ENCODE measurements around the gene GDPD4.

DNA sequence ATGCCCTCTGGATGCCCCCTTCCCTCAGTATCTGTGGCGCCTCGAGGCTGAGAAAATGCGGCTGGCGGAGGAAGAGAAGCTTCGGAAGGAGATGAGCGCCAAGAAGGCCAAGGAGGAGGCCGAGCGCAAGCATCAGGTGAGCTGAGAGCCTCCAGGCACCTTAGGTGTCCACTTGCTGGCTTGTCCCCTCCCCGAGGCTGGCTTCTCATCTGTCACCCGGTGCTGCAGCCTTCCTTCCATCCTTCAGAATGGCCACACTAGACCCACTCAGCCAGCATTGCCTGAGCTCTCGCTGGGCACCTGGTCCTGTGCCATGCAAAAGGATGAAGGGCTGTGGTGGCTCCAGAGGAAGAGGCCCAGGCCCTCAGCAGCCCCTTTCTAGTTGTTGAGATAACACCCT is 121.1 kb downstream of the GDPD4 start:
- TF ChIP-seq, protein P1, sequence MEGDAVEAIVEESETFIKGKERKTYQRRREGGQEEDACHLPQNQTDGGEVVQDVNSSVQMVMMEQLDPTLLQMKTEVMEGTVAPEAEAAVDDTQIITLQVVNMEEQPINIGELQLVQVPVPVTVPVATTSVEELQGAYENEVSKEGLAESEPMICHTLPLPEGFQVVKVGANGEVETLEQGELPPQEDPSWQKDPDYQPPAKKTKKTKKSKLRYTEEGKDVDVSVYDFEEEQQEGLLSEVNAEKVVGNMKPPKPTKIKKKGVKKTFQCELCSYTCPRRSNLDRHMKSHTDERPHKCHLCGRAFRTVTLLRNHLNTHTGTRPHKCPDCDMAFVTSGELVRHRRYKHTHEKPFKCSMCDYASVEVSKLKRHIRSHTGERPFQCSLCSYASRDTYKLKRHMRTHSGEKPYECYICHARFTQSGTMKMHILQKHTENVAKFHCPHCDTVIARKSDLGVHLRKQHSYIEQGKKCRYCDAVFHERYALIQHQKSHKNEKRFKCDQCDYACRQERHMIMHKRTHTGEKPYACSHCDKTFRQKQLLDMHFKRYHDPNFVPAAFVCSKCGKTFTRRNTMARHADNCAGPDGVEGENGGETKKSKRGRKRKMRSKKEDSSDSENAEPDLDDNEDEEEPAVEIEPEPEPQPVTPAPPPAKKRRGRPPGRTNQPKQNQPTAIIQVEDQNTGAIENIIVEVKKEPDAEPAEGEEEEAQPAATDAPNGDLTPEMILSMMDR (IDR thresholded peaks at IDR 0.05), result no peak
- TF ChIP-seq, protein P2, sequence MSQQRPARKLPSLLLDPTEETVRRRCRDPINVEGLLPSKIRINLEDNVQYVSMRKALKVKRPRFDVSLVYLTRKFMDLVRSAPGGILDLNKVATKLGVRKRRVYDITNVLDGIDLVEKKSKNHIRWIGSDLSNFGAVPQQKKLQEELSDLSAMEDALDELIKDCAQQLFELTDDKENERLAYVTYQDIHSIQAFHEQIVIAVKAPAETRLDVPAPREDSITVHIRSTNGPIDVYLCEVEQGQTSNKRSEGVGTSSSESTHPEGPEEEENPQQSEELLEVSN (IDR thresholded peaks at IDR 0.05; ENCODE audit: borderline replicate concordance, low read depth), result no peak
- no peak for TF ChIP-seq JUNB (IDR thresholded peaks at IDR 0.05)
- TF ChIP-seq KDM1A (IDR thresholded peaks at IDR 0.05; ENCODE audit: low read depth), result no peak
- TF ChIP-seq ZFP36 (IDR thresholded peaks at IDR 0.05; ENCODE audit: borderline replicate concordance, partially characterized antibody), result no peak
- TF ChIP-seq MAFK (IDR thresholded peaks at IDR 0.05; ENCODE audit: partially characterized antibody), result no peak
- no peak for TF ChIP-seq CBX2 (IDR thresholded peaks at IDR 0.05; ENCODE audit: borderline replicate concordance, low read depth)
- no peak for TF ChIP-seq SMC3 (IDR thresholded peaks at IDR 0.05)
- TF ChIP-seq RAD21 (conservative IDR thresholded peaks at IDR 0.05 in 1 of 2, IDR thresholded peaks at IDR 0.05 in 1 of 2), result no peak
- TF ChIP-seq FOXS1 (CRISPR knock-in tag; IDR thresholded peaks at IDR 0.05), result no peak
